ENCODE results near the gene LETMD1. TPM values are rescaled to one million over a fixed set of nuclear protein-coding genes. Genes with fewer than 3 reads are reported as not detected.

Gene LETMD1
- total RNA-seq, 4 donors from 2014 or later, result 35.6 to 43.2 (median 42.1) TPM

DNA sequence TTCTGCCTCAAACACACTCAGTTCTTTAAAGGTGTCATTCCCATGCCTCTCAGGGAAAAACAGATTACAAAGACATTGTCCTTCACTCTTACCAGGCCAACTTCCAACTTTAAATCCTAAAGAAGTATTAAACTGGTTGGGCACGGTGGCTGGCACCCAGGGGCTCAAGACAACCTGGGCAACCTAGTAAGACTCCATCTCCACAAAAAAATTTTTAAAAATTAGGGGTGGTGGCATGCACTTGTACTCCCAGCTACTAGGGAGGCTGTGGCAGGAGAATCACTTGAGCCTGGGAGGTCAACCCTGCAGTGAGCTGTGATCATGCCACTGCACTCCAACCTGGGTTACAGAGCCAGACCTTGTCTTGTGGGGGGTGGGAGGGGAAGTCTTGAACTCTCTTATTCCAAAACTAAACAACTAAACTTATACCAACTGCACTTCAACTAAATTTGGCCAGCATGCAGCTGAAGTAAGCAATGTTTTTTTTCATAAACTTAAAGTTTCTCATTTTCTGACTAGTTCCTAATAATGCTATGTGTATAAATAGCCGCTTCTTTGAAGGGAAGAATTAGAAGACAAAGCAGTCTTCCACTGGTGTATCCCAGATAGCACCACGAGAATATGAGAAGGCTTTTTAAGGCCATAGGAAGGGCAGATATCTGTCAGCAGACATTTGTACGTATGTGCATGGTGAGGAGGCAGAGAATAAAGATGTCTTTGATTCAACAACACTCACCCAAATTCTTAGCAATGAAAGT, 24.3 kb upstream of the LETMD1 start:
- Histone ChIP-seq H3K4me3 (peak overlapping the region; percentile 71 to 94 (median 82)), H3K9me3 (no peaks in the 10 kb centered on the region), H3K27ac (replicated peaks in 1 of 4) (peak overlapping the region; percentile 86 to 96 (median 90)), H3K4me1 (peaks cover 17 to 56% (median 42%) of the 10 kb centered on the region in 4 donors), H3K27me3 (no peaks in the 10 kb centered on the region), H3K36me3 (no peaks in the 10 kb centered on the region)
- no peak for DNase-seq (ENCODE audit: extremely low spot score)
- WGBS, result 73% methylated on average over 4 of the region's 4 CpGs
- TF ChIP-seq POLR2AphosphoS5 (IDR thresholded peaks at IDR 0.05) (no peak), EP300 (IDR thresholded peaks at IDR 0.05) (no peak)
- intact Hi-C loops (cut with DNase I), result loop anchor here (5.0 kb wide), 1 partner anchor 37 kb away; no protein-coding TSS in a partner anchor

- 10% methylated on average over 7 of the region's 9 CpGs for WGBS
- intact Hi-C loops (cut with DNase I), result no loop called here
These were observed 22.7 kb upstream of the LETMD1 start for GRCh38 chr12:51025338-51025835.

DNA sequence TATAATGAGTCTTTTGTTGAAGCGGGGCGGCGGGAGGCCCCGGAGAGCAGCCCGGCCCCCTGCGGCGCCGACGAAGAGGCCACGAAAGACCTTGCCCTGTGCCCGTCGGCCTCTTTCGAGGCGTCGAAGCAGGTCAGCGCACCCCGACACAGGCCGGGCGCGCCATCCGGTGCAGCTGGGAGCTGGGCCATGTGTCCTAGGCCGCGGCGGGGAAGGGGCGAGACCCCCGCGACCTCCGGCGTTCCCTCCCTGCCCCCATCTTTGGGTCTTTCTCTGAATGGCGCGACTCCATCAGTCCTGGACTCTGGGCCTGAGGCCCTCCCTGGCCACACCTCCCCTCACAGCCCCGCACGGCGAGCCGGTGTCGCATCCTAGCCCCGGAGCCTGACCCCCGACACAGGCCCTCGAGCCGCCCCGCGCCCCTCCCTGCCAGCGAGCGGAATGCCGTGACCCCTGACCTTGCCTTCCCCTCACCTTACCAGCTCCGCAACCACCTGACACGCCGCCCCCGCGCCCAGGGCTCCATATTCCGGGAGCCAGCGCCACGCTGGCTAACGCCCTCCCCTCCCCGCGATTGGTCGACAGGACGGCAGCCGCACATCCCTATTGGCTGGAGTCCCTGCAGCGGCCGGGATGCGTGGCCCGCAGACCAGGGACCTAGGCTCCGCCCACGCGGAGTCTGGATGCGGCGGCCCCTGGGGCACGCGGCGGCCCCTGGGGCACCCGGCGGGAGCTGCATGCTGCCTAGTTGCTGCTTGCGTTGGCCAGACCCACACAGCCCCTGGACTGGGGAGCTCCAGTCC, 22.1 kb upstream of the LETMD1 start, which contains the start of gene SLC11A2:
Gene SLC11A2, minus strand, starts transcription at position 549 of the 803 bp plus-strand sequence. CDS start 15,656 bp downstream, outside the sequence.
- H3K4me1 ChIP-seq, result peaks cover 17 to 41% (median 36%) of the 10 kb centered on the region in 4 donors
- WGBS, result 0% methylated on average over 15 of the region's 74 CpGs

More at GRCh38 chr12:51025338-51025835, 22.7 kb upstream of the LETMD1 start:
- peak overlapping the region; percentile 86 to 96 (median 90) for H3K27ac ChIP-seq (replicated peaks in 1 of 4)
- no peaks in the 10 kb centered on the region for H3K9me3 ChIP-seq
- DNase-seq (ENCODE audit: extremely low spot score), result no peak
- H3K36me3 ChIP-seq, result no peaks in the 10 kb centered on the region
- TF ChIP-seq EP300 (IDR thresholded peaks at IDR 0.05), result no peak
- TF ChIP-seq POLR2AphosphoS5 (IDR thresholded peaks at IDR 0.05), result no peak
- TF ChIP-seq, protein P1, sequence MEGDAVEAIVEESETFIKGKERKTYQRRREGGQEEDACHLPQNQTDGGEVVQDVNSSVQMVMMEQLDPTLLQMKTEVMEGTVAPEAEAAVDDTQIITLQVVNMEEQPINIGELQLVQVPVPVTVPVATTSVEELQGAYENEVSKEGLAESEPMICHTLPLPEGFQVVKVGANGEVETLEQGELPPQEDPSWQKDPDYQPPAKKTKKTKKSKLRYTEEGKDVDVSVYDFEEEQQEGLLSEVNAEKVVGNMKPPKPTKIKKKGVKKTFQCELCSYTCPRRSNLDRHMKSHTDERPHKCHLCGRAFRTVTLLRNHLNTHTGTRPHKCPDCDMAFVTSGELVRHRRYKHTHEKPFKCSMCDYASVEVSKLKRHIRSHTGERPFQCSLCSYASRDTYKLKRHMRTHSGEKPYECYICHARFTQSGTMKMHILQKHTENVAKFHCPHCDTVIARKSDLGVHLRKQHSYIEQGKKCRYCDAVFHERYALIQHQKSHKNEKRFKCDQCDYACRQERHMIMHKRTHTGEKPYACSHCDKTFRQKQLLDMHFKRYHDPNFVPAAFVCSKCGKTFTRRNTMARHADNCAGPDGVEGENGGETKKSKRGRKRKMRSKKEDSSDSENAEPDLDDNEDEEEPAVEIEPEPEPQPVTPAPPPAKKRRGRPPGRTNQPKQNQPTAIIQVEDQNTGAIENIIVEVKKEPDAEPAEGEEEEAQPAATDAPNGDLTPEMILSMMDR (IDR thresholded peaks at IDR 0.05), result no peak
- TF ChIP-seq POLR2A (IDR thresholded peaks at IDR 0.05; ENCODE audit: low read depth), result no peak
- H3K4me1 ChIP-seq, result peaks cover 17 to 47% (median 41%) of the 10 kb centered on the region in 4 donors
- H3K27me3 ChIP-seq, result no peaks in the 10 kb centered on the region
- peak overlapping the region; percentile 71 to 94 (median 82) for H3K4me3 ChIP-seq

GRCh38 chr12:51027342-51027835, 20.7 kb upstream of the LETMD1 start:
- intact Hi-C loops (cut with DNase I), result no loop called here
- DNase-seq (ENCODE audit: extremely low spot score), result no peak
- Histone ChIP-seq H3K27ac (replicated peaks in 1 of 4) (no peak overlapping the region), H3K4me3 (no peak overlapping the region), H3K36me3 (no peaks in the 10 kb centered on the region), H3K27me3 (no peaks in the 10 kb centered on the region), H3K9me3 (no peaks in the 10 kb centered on the region), H3K4me1 (peaks cover 8 to 35% (median 29%) of the 10 kb centered on the region in 4 donors)
- TF ChIP-seq POLR2AphosphoS5 (IDR thresholded peaks at IDR 0.05) (no peak), POLR2A (IDR thresholded peaks at IDR 0.05; ENCODE audit: low read depth) (no peak), EP300 (IDR thresholded peaks at IDR 0.05) (no peak)
- TF ChIP-seq, protein P1 (IDR thresholded peaks at IDR 0.05), result no peak
- WGBS, result 92% methylated on average over 15 of the region's 15 CpGs

More for the DNA sequence above, 22.1 kb upstream of the LETMD1 start, which contains the start of gene SLC11A2:
- Histone ChIP-seq H3K36me3 (no peaks in the 10 kb centered on the region), H3K9me3 (no peaks in the 10 kb centered on the region), H3K4me3 (peak within 1 kb of the TSS; percentile 71 to 94 (median 82)), H3K27ac (replicated peaks in 1 of 4) (peak within 1 kb of the TSS; percentile 86 to 96 (median 90)), H3K27me3 (no peaks in the 10 kb centered on the region)
- DNase-seq (ENCODE audit: extremely low spot score), result peak; percentile 98
- no peak for TF ChIP-seq EP300 (IDR thresholded peaks at IDR 0.05)
- TF ChIP-seq, protein P1 (IDR thresholded peaks at IDR 0.05), result peak; percentile 9 to 33 (median 28)
- TF ChIP-seq POLR2A (IDR thresholded peaks at IDR 0.05; ENCODE audit: low read depth), result peak; percentile 31
- peak; percentile 88 to 90 for TF ChIP-seq POLR2AphosphoS5 (IDR thresholded peaks at IDR 0.05)
- intact Hi-C loops (cut with DNase I), result no loop called here
